Tibial artery (tissue), 4 donors: ENCODE results near the gene PSMC3.

Source experiments
- DNase-seq, 2 donors: peaks; one replicate each; pipeline ENCODE4 v3.0.0-alpha.2; 2019
- H3K27ac ChIP-seq, 2 donors: fragments of 200-600 bp; sonication (generic) in 1 of 2; 1 replicate in 1 of 2; 2 replicates in 1 of 2; pipeline ENCODE4 v1.5.1; 2018 to 2019; ENCODE audit warnings: mild to moderate bottlenecking in 1 of 2
- H3K27me3 ChIP-seq, 2 donors: fragments of 200-600 bp; sonication (generic) in 1 of 2; one replicate each; pipeline versions ENCODE4 v1.5.1 to v1.6.0; 2016 to 2019
- H3K36me3 ChIP-seq, 3 donors: fragments of 200-600 bp; sonication (generic) in 2 of 3; one replicate each; pipeline ENCODE4 v1.5.1; 2016 to 2019; ENCODE audit warnings: mild to moderate bottlenecking in 2 of 3
- H3K4me1 ChIP-seq, 4 donors: fragments of 200-600 bp; sonication (generic) in 2 of 4; 1 replicate in 3 of 4; 2 replicates in 1 of 4; pipeline ENCODE4 v1.5.1; 2016 to 2019
- H3K4me3 ChIP-seq, 2 donors: fragments of 200-600 bp; sonication (generic) in 1 of 2; 1 replicate in 1 of 2; 2 replicates in 1 of 2; pipeline ENCODE4 v1.5.1; 2018 to 2019; ENCODE audit warnings: mild to moderate bottlenecking in 2 of 2
- H3K9me3 ChIP-seq, 3 donors: fragments of 200-600 bp; sonication (generic) in 1 of 3; one replicate each; pipeline ENCODE4 v1.5.1; 2016 to 2019
- CTCF ChIP-seq, 2 experiments: fragments of 200-600 bp in 1 of 2; fragments of 450-650 bp in 1 of 2; IDR thresholded peaks; one replicate each; pipeline ENCODE4 v1.5.1; 2017 to 2019; ENCODE audit warnings: antibody characterized with exemption in 2 of 2, mild to moderate bottlenecking in 1 of 2, moderate library complexity in 1 of 2
- intact Hi-C: fragments of 100-400 bp; cut with DNase I; formaldehyde crosslinking; loops from one replicate; pipeline ENCODE4 v1.15.0; 2023; ENCODE audit warnings: low total_unique reads

PSMC3 gene

GRCh38 chr11:47391711-47392432, 34.4 kb downstream of the PSMC3 start:
- intact Hi-C loops = no loop called here
- Histone ChIP-seq H3K27ac (no peak overlapping the region), H3K4me1 (no peaks in the 10 kb centered on the region), H3K4me3 (no peak overlapping the region), H3K27me3 (no peaks in the 10 kb centered on the region), H3K36me3 (no peaks in the 10 kb centered on the region), H3K9me3 (no peaks in the 10 kb centered on the region)
- TF ChIP-seq CTCF (IDR thresholded peaks at IDR 0.05) = no peak
- peak in 1 of 2 donors; percentile 11 for DNase-seq

- no peak overlapping the region for H3K27ac ChIP-seq
- H3K27me3 ChIP-seq = no peaks in the 10 kb centered on the region
- no peaks in the 10 kb centered on the region for H3K36me3 ChIP-seq
- H3K4me3 ChIP-seq = no peak overlapping the region
- no peak for TF ChIP-seq CTCF (IDR thresholded peaks at IDR 0.05)
- H3K4me1 ChIP-seq = no peaks in the 10 kb centered on the region
- no peaks in the 10 kb centered on the region for H3K9me3 ChIP-seq
- DNase-seq = no peak
- intact Hi-C loops = no loop called here
These were observed 35.1 kb downstream of the PSMC3 start for GRCh38 chr11:47391077-47391583.

GRCh38 chr11:47390422-47390760, 35.8 kb downstream of the PSMC3 start:
- H3K4me1 ChIP-seq = no peaks in the 10 kb centered on the region
- TF ChIP-seq CTCF (IDR thresholded peaks at IDR 0.05) = no peak
- H3K4me3 ChIP-seq = no peak overlapping the region
- H3K27me3 ChIP-seq = no peaks in the 10 kb centered on the region
- no peaks in the 10 kb centered on the region for H3K36me3 ChIP-seq
- DNase-seq = no peak
- intact Hi-C loops = no loop called here
- H3K9me3 ChIP-seq = no peaks in the 10 kb centered on the region
- no peak overlapping the region for H3K27ac ChIP-seq

GRCh38 chr11:47389577-47390421, 36.4 kb downstream of the PSMC3 start:
- Histone ChIP-seq H3K9me3 (no peaks in the 10 kb centered on the region), H3K27ac (no peak overlapping the region), H3K4me1 (no peaks in the 10 kb centered on the region), H3K27me3 (no peaks in the 10 kb centered on the region), H3K36me3 (no peaks in the 10 kb centered on the region), H3K4me3 (no peak overlapping the region)
- DNase-seq = no peak
- intact Hi-C loops = no loop called here
- TF ChIP-seq CTCF (IDR thresholded peaks at IDR 0.05) = no peak

- no peak for DNase-seq
- H3K36me3 ChIP-seq = no peaks in the 10 kb centered on the region
- no peaks in the 10 kb centered on the region for H3K4me1 ChIP-seq
- TF ChIP-seq CTCF (IDR thresholded peaks at IDR 0.05) = no peak
- no peak overlapping the region for H3K4me3 ChIP-seq
- intact Hi-C loops = no loop called here
- no peaks in the 10 kb centered on the region for H3K9me3 ChIP-seq
- H3K27me3 ChIP-seq = no peaks in the 10 kb centered on the region
- no peak overlapping the region for H3K27ac ChIP-seq
These were observed 37.3 kb downstream of the PSMC3 start for GRCh38 chr11:47388697-47389576.
